K562 (cell line): ENCODE results near the gene RAB25. TPM values are rescaled to one million over a fixed set of nuclear protein-coding genes. Genes with fewer than 3 reads are reported as not detected.

Experiments
- BCOR ChIP-seq: fragments of 450-650 bp; IDR thresholded peaks from 2 replicates; pipeline ENCODE4 v1.6.1; 2016
- CBX5 ChIP-seq: IDR thresholded peaks from 2 replicates; pipeline ENCODE4 v1.6.1; 2014; ENCODE audit warnings: low read depth, borderline replicate concordance
- ETV5 ChIP-seq: sonication (generic); formaldehyde crosslinking; IDR thresholded peaks from 2 replicates; pipeline ENCODE4 v1.4.0; 2020; ENCODE audit warnings: low read depth, mild to moderate bottlenecking, missing genetic modification reagents
- HDGF ChIP-seq: fragments of 450-650 bp; IDR thresholded peaks from 2 replicates; pipeline ENCODE4 v1.6.1; 2016
- ID3 ChIP-seq, 2 experiments: fragments of 250-450 bp in 1 of 2; fragments of 450-650 bp in 1 of 2; sonication (Bioruptor Pico) in 1 of 2; IDR thresholded peaks; 2 replicates each; pipeline versions ENCODE4 v1.6.1 to v1.8.0; 2016 to 2021; ENCODE audit warnings: mild to moderate bottlenecking in 2 of 2, moderate library complexity in 2 of 2, missing compliant biosample characterization in 1 of 2, missing genetic modification characterization in 1 of 2
- IFI16 ChIP-seq: fragments of 250-450 bp; sonication (Bioruptor Pico); IDR thresholded peaks from 2 replicates; pipeline ENCODE4 v2.1.2; 2022; ENCODE audit warnings: mild to moderate bottlenecking, inconsistent platforms
- JUN ChIP-seq, 2 experiments: sonication (generic) in 1 of 2; formaldehyde crosslinking in 1 of 2; IDR thresholded peaks; 2 replicates each; pipeline versions ENCODE4 v1.6.1 to v1.8.0; 2012 to 2022; ENCODE audit warnings: borderline replicate concordance in 2 of 2, mild to moderate bottlenecking in 2 of 2, improper control_type of control experiment in 1 of 2, low read depth in 1 of 2, low read length in 1 of 2, missing genetic modification reagents in 1 of 2
- MCM5 ChIP-seq: fragments of 450-650 bp; IDR thresholded peaks from 2 replicates; pipeline ENCODE4 v1.6.1; 2016; ENCODE audit warnings: low read depth
- NR2F6 ChIP-seq: fragments of 450-650 bp; formaldehyde crosslinking; IDR thresholded peaks from 2 replicates; pipeline ENCODE4 v1.4.0; 2020; ENCODE audit warnings: mild to moderate bottlenecking
- SMAD2 ChIP-seq: fragments of 150-350 bp; IDR thresholded peaks from 2 replicates; pipeline ENCODE4 v1.6.1; 2014; ENCODE audit warnings: low read depth, mild to moderate bottlenecking, low read length
- SMC3 ChIP-seq: conservative IDR thresholded peaks from 2 replicates; pipeline ENCODE4 v1.6.1; 2011; ENCODE audit warnings: low read depth, low read length, improper control_type of control experiment; ENCODE audit not compliant: insufficient read depth
- SRSF1 ChIP-seq: fragments of 200-400 bp; formaldehyde crosslinking; IDR thresholded peaks from 2 replicates; pipeline ENCODE4 v1.6.1; 2017; ENCODE audit warnings: mild to moderate bottlenecking, low read depth, low read length, moderate library complexity
- TSC22D4 ChIP-seq: fragments of 450-650 bp; IDR thresholded peaks from 2 replicates; pipeline ENCODE4 v1.6.1; 2016; ENCODE audit warnings: missing genetic modification characterization, missing biosample characterization, control low read depth
- ZNF197 ChIP-seq: fragments of 200-800 bp; sonication (Bioruptor generic); IDR thresholded peaks from 2 replicates; pipeline ENCODE4 v1.6.1; 2016; ENCODE audit warnings: low read depth, missing genetic modification characterization, missing compliant biosample characterization
- ZNF764 ChIP-seq: fragments of 250-450 bp; sonication (Bioruptor Pico); IDR thresholded peaks from 2 replicates; pipeline ENCODE4 v1.4.0; 2020; ENCODE audit warnings: low read depth, mild to moderate bottlenecking, moderate library complexity
- polyA plus RNA-seq, 8 experiments: library from polyadenylated mRNA; depleted of rRNA in 4 of 8; stranded (reverse) in 5 of 8; unstranded in 3 of 8; fragments of >200 nt; fragmentation: Nextera tagmentation in 2 of 8; fragmentation: Illumina TruSeq in 1 of 8; extraction: Ambion mirVana in 2 of 8; extraction: Trizol in 1 of 8; gene quantifications; 2 replicates each; pipeline versions ENCODE4 v1.2.1 to v1.2.3, GENCODE V29; 2011 to 2014; ENCODE audit warnings: inconsistent platforms in 1 of 8, missing spikeins in 1 of 8
- total RNA-seq, 7 experiments: library from RNA; depleted of rRNA in 6 of 7; stranded (reverse); fragments of >200 nt in 6 of 7; fragmentation: Illumina TruSeq in 2 of 7; extraction: Trizol in 2 of 7; gene quantifications; 2 replicates each; pipeline versions ENCODE4 v1.2.1 to v1.2.3, GENCODE V29; 2011 to 2021; ENCODE audit warnings: low replicate concordance in 1 of 7
- TF ChIP-seq, protein P1 (sequence below): sonication (generic); formaldehyde crosslinking; IDR thresholded peaks from 2 replicates; pipeline ENCODE4 v1.8.0; 2022; ENCODE audit warnings: mild to moderate bottlenecking, low read depth, missing genetic modification reagents
- TF ChIP-seq, protein P2 (sequence below): sonication (generic); formaldehyde crosslinking; IDR thresholded peaks from 2 replicates; pipeline ENCODE4 v1.8.0; 2022; ENCODE audit warnings: missing genetic modification reagents, mild to moderate bottlenecking, borderline replicate concordance
- TF ChIP-seq, protein P3 (sequence below): fragments of 250-450 bp; sonication (Bioruptor Pico); IDR thresholded peaks from 2 replicates; pipeline ENCODE4 v1.8.0; 2021; ENCODE audit warnings: moderate library complexity, mild to moderate bottlenecking, inconsistent platforms
- TF ChIP-seq, protein P4 (sequence below): sonication (generic); formaldehyde crosslinking; IDR thresholded peaks from 2 replicates; pipeline ENCODE4 v1.5.0; 2020; ENCODE audit warnings: missing genetic modification reagents
- TF ChIP-seq, protein P5 (sequence below): fragments of 200-800 bp; sonication (Bioruptor generic); IDR thresholded peaks from 2 replicates; pipeline ENCODE4 v1.6.1; 2017; ENCODE audit warnings: missing genetic modification characterization, missing compliant biosample characterization

RAB25 gene
- total and polyA plus RNA-seq, 9 of the 15 experiments (the other 6 are each of a cell fraction or from before 2014, with no cell fraction given): 0.10 to 0.27 (median 0.13) TPM; not detected in 6

GRCh38 chr1:156115514-156116374 lies 54.8 kb downstream of the RAB25 start (continued):
- no peak for TF ChIP-seq ZNF764 (CRISPR knock-in tag)
- TF ChIP-seq, protein P1, sequence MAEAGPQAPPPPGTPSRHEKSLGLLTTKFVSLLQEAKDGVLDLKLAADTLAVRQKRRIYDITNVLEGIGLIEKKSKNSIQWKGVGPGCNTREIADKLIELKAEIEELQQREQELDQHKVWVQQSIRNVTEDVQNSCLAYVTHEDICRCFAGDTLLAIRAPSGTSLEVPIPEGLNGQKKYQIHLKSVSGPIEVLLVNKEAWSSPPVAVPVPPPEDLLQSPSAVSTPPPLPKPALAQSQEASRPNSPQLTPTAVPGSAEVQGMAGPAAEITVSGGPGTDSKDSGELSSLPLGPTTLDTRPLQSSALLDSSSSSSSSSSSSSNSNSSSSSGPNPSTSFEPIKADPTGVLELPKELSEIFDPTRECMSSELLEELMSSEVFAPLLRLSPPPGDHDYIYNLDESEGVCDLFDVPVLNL (CRISPR knock-in tag): peak; percentile 22; the same call in 1 of the 2 replicates
- no peak for TF ChIP-seq ID3 (CRISPR knock-in tag; IDR thresholded peaks at IDR 0.05)
- TF ChIP-seq ID3 (tag; IDR thresholded peaks at IDR 0.05): no peak
- TF ChIP-seq SMC3: no peak
- TF ChIP-seq ZNF197 (CRISPR knock-in tag): no peak
- TF ChIP-seq SRSF1: no peak
- TF ChIP-seq, protein P2, sequence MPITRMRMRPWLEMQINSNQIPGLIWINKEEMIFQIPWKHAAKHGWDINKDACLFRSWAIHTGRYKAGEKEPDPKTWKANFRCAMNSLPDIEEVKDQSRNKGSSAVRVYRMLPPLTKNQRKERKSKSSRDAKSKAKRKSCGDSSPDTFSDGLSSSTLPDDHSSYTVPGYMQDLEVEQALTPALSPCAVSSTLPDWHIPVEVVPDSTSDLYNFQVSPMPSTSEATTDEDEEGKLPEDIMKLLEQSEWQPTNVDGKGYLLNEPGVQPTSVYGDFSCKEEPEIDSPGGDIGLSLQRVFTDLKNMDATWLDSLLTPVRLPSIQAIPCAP (CRISPR knock-in tag): no peak
- TF ChIP-seq CBX5: no peak
- no peak for TF ChIP-seq SMAD2
- TF ChIP-seq, protein P3, sequence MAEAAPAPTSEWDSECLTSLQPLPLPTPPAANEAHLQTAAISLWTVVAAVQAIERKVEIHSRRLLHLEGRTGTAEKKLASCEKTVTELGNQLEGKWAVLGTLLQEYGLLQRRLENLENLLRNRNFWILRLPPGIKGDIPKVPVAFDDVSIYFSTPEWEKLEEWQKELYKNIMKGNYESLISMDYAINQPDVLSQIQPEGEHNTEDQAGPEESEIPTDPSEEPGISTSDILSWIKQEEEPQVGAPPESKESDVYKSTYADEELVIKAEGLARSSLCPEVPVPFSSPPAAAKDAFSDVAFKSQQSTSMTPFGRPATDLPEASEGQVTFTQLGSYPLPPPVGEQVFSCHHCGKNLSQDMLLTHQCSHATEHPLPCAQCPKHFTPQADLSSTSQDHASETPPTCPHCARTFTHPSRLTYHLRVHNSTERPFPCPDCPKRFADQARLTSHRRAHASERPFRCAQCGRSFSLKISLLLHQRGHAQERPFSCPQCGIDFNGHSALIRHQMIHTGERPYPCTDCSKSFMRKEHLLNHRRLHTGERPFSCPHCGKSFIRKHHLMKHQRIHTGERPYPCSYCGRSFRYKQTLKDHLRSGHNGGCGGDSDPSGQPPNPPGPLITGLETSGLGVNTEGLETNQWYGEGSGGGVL (CRISPR knock-in tag): no peak
- TF ChIP-seq TSC22D4 (tag): no peak
- TF ChIP-seq HDGF: no peak
- TF ChIP-seq, protein P4, sequence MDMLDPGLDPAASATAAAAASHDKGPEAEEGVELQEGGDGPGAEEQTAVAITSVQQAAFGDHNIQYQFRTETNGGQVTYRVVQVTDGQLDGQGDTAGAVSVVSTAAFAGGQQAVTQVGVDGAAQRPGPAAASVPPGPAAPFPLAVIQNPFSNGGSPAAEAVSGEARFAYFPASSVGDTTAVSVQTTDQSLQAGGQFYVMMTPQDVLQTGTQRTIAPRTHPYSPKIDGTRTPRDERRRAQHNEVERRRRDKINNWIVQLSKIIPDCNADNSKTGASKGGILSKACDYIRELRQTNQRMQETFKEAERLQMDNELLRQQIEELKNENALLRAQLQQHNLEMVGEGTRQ (CRISPR knock-in tag): no peak
- TF ChIP-seq, protein P5, sequence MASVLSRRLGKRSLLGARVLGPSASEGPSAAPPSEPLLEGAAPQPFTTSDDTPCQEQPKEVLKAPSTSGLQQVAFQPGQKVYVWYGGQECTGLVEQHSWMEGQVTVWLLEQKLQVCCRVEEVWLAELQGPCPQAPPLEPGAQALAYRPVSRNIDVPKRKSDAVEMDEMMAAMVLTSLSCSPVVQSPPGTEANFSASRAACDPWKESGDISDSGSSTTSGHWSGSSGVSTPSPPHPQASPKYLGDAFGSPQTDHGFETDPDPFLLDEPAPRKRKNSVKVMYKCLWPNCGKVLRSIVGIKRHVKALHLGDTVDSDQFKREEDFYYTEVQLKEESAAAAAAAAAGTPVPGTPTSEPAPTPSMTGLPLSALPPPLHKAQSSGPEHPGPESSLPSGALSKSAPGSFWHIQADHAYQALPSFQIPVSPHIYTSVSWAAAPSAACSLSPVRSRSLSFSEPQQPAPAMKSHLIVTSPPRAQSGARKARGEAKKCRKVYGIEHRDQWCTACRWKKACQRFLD (CRISPR knock-in tag): no peak
- TF ChIP-seq JUN (IDR thresholded peaks at IDR 0.05; ENCODE audit: borderline replicate concordance, low read depth, low read length): no peak
- TF ChIP-seq JUN (CRISPR knock-in tag; IDR thresholded peaks at IDR 0.05; ENCODE audit: borderline replicate concordance): peak; percentile 76; the same call in 1 of the 2 replicates
- TF ChIP-seq IFI16: no peak
- no peak for TF ChIP-seq MCM5
- no peak for TF ChIP-seq BCOR
- no peak for TF ChIP-seq NR2F6 (CRISPR knock-in tag)
- 0 out of 2 replicates have a peak, but pooled peaks have one; percentile 18 for TF ChIP-seq ETV5 (CRISPR knock-in tag)
